ENCODE data around the gene KIF4B.

DNA sequence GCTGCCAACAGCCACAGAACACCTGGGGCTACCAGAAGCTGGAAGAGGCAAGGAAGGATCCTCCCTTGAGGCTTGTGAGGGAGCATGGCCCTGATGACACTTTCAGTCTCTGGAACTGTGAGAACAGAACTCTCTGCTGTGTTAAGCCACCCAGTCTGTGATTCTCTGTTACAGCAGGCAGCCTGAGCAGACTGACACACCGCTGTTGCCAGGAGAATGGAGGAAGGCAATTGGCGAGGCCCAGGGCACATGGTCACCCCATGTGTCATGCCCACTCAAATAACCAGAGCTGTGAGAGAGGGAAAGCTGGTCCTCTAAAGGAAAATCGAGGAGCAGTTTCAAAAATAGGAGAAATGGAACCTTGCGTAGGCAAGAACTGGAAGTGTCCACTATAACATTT, 12.0 kb upstream of the KIF4B start:
- TF ChIP-seq YY1 (IDR thresholded peaks at IDR 0.05; ENCODE audit: insufficient read depth, insufficient read length) (no peak), SUZ12 (IDR thresholded peaks at IDR 0.05; ENCODE audit: extremely low read depth, insufficient read depth, insufficient read length) (no peak), ZNF274 (IDR thresholded peaks at IDR 0.05; ENCODE audit: low read depth, low read length) (no peak)

Data from NT2/D1 (cell line).